Liver (tissue), 9 donors: ENCODE data around the gene DNAJC12. TPM values are rescaled to one million over a fixed set of nuclear protein-coding genes. Genes with fewer than 3 reads are reported as not detected.
"Not testable (repeated sequence)": the region's sequence is repeated elsewhere in the genome, so short reads cannot be mapped to it uniquely, and the experiment has no call there.

Source experiments
- DNase-seq: peaks from one replicate; pipeline ENCODE4 v3.0.0-alpha.2; 2017; ENCODE audit warnings: low spot score
- H3K27ac ChIP-seq, 2 donors: one replicate each; pipeline ENCODE4 v1.7.0; 2013; ENCODE audit warnings: inconsistent platforms in 2 of 2, low read length in 2 of 2, control low read depth in 1 of 2, low read depth in 1 of 2, mild to moderate bottlenecking in 1 of 2
- H3K27me3 ChIP-seq, 4 donors: one replicate each; pipeline versions ENCODE4 v1.6.1 to v1.7.0; 2013; ENCODE audit warnings: low read length in 3 of 4, inconsistent platforms in 1 of 4, mild to moderate bottlenecking in 1 of 4, moderate library complexity in 1 of 4; ENCODE audit not compliant: control insufficient read depth in 4 of 4, insufficient read depth in 4 of 4
- H3K36me3 ChIP-seq, 4 donors: one replicate each; pipeline versions ENCODE4 v1.6.1 to v1.7.0; 2013; ENCODE audit warnings: low read length in 3 of 4, mild to moderate bottlenecking in 3 of 4, low read depth in 1 of 4, moderate library complexity in 1 of 4; ENCODE audit not compliant: control insufficient read depth in 4 of 4, insufficient read depth in 3 of 4
- H3K4me1 ChIP-seq, 4 donors: one replicate each; pipeline versions ENCODE4 v1.6.1 to v1.7.0; 2013; ENCODE audit warnings: low read length in 3 of 4, mild to moderate bottlenecking in 3 of 4, moderate library complexity in 1 of 4; ENCODE audit not compliant: control insufficient read depth in 4 of 4, insufficient read depth in 4 of 4
- H3K4me3 ChIP-seq, 3 donors: one replicate each; pipeline versions ENCODE4 v1.6.1 to v1.7.0; 2013; ENCODE audit warnings: low read length in 3 of 3, control low read depth in 1 of 3, low read depth in 1 of 3, mild to moderate bottlenecking in 1 of 3
- H3K9ac ChIP-seq, 2 donors: one replicate each; pipeline ENCODE4 v1.7.0; 2013; ENCODE audit warnings: low read length in 2 of 2, mild to moderate bottlenecking in 2 of 2, moderate library complexity in 2 of 2, control low read depth in 1 of 2, low read depth in 1 of 2
- H3K9me3 ChIP-seq, 4 donors: one replicate each; pipeline versions ENCODE4 v1.6.1 to v1.7.0; 2013; ENCODE audit warnings: low read length in 3 of 4; ENCODE audit not compliant: control insufficient read depth in 4 of 4
- EGR1 ChIP-seq, 2 donors: IDR thresholded peaks; 2 replicates each; pipeline ENCODE4 v1.6.1; 2016 to 2018; ENCODE audit warnings: antibody characterized with exemption in 2 of 2, low read depth in 2 of 2
- FOXA2 ChIP-seq: IDR thresholded peaks from 2 replicates; pipeline ENCODE4 v1.6.1; 2016; ENCODE audit warnings: antibody characterized with exemption
- GABPA ChIP-seq, 2 donors: IDR thresholded peaks in 1 of 2; conservative IDR thresholded peaks in 1 of 2; 2 replicates each; pipeline ENCODE4 v1.6.1; 2016; ENCODE audit warnings: antibody characterized with exemption in 2 of 2, mild to moderate bottlenecking in 1 of 2, moderate library complexity in 1 of 2
- HNF4A ChIP-seq, 2 donors: conservative IDR thresholded peaks; 2 replicates each; pipeline ENCODE4 v1.6.1; 2016; ENCODE audit warnings: antibody characterized with exemption in 2 of 2, mild to moderate bottlenecking in 2 of 2
- HNF4G ChIP-seq: IDR thresholded peaks from 2 replicates; pipeline ENCODE4 v1.6.1; 2016; ENCODE audit warnings: antibody characterized with exemption
- JUND ChIP-seq, 2 donors: IDR thresholded peaks; 2 replicates each; pipeline ENCODE4 v1.6.1; 2016; ENCODE audit warnings: antibody characterized with exemption in 2 of 2
- NR2F2 ChIP-seq: IDR thresholded peaks from 2 replicates; pipeline ENCODE4 v1.6.1; 2016; ENCODE audit warnings: antibody characterized with exemption
- RAD21 ChIP-seq, 2 donors: IDR thresholded peaks; 2 replicates each; pipeline ENCODE4 v1.6.1; 2016; ENCODE audit warnings: antibody characterized with exemption in 2 of 2, mild to moderate bottlenecking in 2 of 2
- RXRA ChIP-seq, 2 donors: IDR thresholded peaks; 2 replicates each; pipeline ENCODE4 v1.6.1; 2017 to 2018; ENCODE audit warnings: antibody characterized with exemption in 2 of 2, mild to moderate bottlenecking in 1 of 2
- SP1 ChIP-seq: IDR thresholded peaks from 2 replicates; pipeline ENCODE4 v1.6.1; 2018; ENCODE audit warnings: antibody characterized with exemption, mild to moderate bottlenecking
- TAF1 ChIP-seq: conservative IDR thresholded peaks from 2 replicates; pipeline ENCODE4 v1.6.1; 2016; ENCODE audit warnings: antibody characterized with exemption, mild to moderate bottlenecking
- WGBS: extraction: QIAGEN DNeasy Blood & Tissue Kit; methylation state at CpG from one replicate; pipeline ENCODE4 v1.1.7; 2013; 5-methylcytosine and 5-hydroxymethylcytosine counted together
- polyA plus RNA-seq, 2 donors: library from polyadenylated mRNA; stranded (reverse) in 1 of 2; unstranded in 1 of 2; fragments of 200-250 nt in 1 of 2; fragments of >200 nt in 1 of 2; fragmentation: Nextera tagmentation in 1 of 2; extraction: Ambion mirVana in 1 of 2; gene quantifications; one replicate each; pipeline versions ENCODE4 v1.2.1 to v1.2.3, GENCODE V29; 2013 to 2015
- total RNA-seq, 2 donors: library from RNA; depleted of rRNA; stranded (reverse); fragments of >200 nt; gene quantifications; one replicate each; pipeline ENCODE4 v1.2.3, GENCODE V29; 2014
- TF ChIP-seq, protein P1 (sequence below): IDR thresholded peaks from 2 replicates; pipeline ENCODE4 v1.6.1; 2016; ENCODE audit warnings: antibody characterized with exemption
- TF ChIP-seq, protein P2 (sequence below): IDR thresholded peaks from 2 replicates; pipeline ENCODE4 v1.6.1; 2016; ENCODE audit warnings: antibody characterized with exemption, mild to moderate bottlenecking
- TF ChIP-seq, protein P3 (sequence below): fragments of 150-350 bp; IDR thresholded peaks from 2 replicates; pipeline ENCODE4 v1.5.1; 2017; ENCODE audit warnings: improper control_type of control experiment, low read depth, low read length; ENCODE audit not compliant: missing input control
- TF ChIP-seq, protein P4 (sequence below): IDR thresholded peaks from 2 replicates; pipeline ENCODE4 v1.6.1; 2016; ENCODE audit warnings: antibody characterized with exemption
- donor health status: healthy.
- donor health status: healthy.
- donor health status: healthy.
- donor health status: healthy.
- donor health status: healthy.

Gene DNAJC12
- total and polyA plus RNA-seq, 4 donors = 16.4 to 51.3 (median 32.8) TPM

DNA sequence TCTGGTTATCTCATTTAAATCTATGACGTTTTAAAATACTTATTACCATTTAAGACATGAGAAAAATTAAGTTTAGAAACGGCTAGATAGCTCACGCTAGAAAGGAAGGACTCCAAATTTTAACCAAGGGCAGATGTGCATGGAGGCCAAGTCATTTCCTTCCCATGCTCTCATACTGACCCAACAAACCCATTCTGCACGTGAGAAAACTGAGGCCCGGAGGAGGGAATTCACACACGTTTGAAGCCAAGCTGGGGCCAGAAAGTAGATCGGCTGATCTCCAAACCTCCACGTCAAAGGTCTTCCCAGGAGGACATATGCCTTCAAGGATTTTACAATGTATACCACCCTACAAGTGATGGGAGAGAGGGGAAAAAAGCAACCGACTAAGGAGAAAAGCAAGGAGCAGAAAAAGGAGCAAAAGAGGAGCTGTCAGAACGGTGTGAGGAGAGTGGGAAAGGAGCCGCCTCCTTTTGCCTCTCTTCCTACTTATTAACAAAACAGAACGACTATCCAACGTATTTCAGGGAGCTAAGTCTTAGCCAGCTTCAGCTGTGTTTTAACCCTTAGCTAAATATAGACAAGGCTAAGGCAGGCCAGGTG lies 45.8 kb upstream of the DNAJC12 start:
- no peak for DNase-seq
- TF ChIP-seq, protein P1, sequence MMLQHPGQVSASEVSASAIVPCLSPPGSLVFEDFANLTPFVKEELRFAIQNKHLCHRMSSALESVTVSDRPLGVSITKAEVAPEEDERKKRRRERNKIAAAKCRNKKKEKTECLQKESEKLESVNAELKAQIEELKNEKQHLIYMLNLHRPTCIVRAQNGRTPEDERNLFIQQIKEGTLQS = no peak
- TF ChIP-seq JUND (IDR thresholded peaks at IDR 0.05) = no peak
- TF ChIP-seq TAF1 = no peak
- TF ChIP-seq SP1 = no peak
- TF ChIP-seq EGR1 (IDR thresholded peaks at IDR 0.05; ENCODE audit: low read depth in 2 of 2) = no peak
- TF ChIP-seq FOXA2 = no peak
- Histone ChIP-seq H3K4me1 (peaks cover 0 to 14% (median 11%) of the 10 kb centered on the region in 4 donors), H3K9ac (peak overlapping the region; percentile 67 to 82), H3K36me3 (peaks cover 0 to 9% (median 5%) of the 10 kb centered on the region in 4 donors), H3K27ac (peak overlapping the region; percentile 63 to 90), H3K9me3 (no peaks in the 10 kb centered on the region), H3K27me3 (no peaks in the 10 kb centered on the region), H3K4me3 (peak overlapping the region; percentile 39 to 99 (median 68))
- 24% methylated on average over 13 of the region's 13 CpGs for WGBS

DNA sequence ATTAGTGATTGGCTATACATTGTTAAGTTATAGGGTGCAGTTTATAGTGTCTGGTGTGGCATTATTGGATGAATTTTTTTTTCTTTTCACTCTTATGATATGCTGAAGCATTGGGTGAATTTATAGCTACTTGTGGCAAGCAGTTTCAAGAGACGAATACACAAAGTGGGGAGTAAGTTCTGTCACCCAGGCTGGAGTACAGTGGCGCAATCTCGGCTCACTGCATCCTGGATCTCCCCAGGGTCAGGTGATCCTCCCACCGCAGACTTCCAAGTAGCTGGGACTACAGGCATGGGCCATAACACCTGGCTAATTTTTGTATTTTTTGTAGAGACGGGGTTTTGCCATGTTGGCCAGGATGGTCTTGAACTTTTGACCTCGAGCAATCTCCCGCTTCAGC lies 40.1 kb upstream of the DNAJC12 start:
- no peak overlapping the region for H3K4me3 ChIP-seq
- H3K4me1 ChIP-seq = no peaks in the 10 kb centered on the region
- no peak overlapping the region for H3K9ac ChIP-seq
- H3K36me3 ChIP-seq = no peaks in the 10 kb centered on the region
- no peak for DNase-seq
- H3K27ac ChIP-seq = no peak overlapping the region
- no peaks in the 10 kb centered on the region for H3K9me3 ChIP-seq
- WGBS = 96% methylated on average over 7 of the region's 7 CpGs
- TF ChIP-seq GABPA (IDR thresholded peaks at IDR 0.05 in 1 of 2, conservative IDR thresholded peaks at IDR 0.05 in 1 of 2) (no peak), TAF1 (no peak), RXRA (IDR thresholded peaks at IDR 0.05) (no peak), NR2F2 (no peak), SP1 (no peak), EGR1 (IDR thresholded peaks at IDR 0.05; ENCODE audit: low read depth in 2 of 2) (no peak), HNF4A (conservative IDR thresholded peaks at IDR 0.05) (no peak), RAD21 (IDR thresholded peaks at IDR 0.05) (no peak), FOXA2 (no peak), HNF4G (no peak)
- TF ChIP-seq, protein P2, sequence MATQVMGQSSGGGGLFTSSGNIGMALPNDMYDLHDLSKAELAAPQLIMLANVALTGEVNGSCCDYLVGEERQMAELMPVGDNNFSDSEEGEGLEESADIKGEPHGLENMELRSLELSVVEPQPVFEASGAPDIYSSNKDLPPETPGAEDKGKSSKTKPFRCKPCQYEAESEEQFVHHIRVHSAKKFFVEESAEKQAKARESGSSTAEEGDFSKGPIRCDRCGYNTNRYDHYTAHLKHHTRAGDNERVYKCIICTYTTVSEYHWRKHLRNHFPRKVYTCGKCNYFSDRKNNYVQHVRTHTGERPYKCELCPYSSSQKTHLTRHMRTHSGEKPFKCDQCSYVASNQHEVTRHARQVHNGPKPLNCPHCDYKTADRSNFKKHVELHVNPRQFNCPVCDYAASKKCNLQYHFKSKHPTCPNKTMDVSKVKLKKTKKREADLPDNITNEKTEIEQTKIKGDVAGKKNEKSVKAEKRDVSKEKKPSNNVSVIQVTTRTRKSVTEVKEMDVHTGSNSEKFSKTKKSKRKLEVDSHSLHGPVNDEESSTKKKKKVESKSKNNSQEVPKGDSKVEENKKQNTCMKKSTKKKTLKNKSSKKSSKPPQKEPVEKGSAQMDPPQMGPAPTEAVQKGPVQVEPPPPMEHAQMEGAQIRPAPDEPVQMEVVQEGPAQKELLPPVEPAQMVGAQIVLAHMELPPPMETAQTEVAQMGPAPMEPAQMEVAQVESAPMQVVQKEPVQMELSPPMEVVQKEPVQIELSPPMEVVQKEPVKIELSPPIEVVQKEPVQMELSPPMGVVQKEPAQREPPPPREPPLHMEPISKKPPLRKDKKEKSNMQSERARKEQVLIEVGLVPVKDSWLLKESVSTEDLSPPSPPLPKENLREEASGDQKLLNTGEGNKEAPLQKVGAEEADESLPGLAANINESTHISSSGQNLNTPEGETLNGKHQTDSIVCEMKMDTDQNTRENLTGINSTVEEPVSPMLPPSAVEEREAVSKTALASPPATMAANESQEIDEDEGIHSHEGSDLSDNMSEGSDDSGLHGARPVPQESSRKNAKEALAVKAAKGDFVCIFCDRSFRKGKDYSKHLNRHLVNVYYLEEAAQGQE = no peak
- TF ChIP-seq, protein P3, sequence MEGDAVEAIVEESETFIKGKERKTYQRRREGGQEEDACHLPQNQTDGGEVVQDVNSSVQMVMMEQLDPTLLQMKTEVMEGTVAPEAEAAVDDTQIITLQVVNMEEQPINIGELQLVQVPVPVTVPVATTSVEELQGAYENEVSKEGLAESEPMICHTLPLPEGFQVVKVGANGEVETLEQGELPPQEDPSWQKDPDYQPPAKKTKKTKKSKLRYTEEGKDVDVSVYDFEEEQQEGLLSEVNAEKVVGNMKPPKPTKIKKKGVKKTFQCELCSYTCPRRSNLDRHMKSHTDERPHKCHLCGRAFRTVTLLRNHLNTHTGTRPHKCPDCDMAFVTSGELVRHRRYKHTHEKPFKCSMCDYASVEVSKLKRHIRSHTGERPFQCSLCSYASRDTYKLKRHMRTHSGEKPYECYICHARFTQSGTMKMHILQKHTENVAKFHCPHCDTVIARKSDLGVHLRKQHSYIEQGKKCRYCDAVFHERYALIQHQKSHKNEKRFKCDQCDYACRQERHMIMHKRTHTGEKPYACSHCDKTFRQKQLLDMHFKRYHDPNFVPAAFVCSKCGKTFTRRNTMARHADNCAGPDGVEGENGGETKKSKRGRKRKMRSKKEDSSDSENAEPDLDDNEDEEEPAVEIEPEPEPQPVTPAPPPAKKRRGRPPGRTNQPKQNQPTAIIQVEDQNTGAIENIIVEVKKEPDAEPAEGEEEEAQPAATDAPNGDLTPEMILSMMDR = no peak
- TF ChIP-seq, protein P4, sequence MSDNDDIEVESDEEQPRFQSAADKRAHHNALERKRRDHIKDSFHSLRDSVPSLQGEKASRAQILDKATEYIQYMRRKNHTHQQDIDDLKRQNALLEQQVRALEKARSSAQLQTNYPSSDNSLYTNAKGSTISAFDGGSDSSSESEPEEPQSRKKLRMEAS = no peak
- no peaks in the 10 kb centered on the region for H3K27me3 ChIP-seq

DNA sequence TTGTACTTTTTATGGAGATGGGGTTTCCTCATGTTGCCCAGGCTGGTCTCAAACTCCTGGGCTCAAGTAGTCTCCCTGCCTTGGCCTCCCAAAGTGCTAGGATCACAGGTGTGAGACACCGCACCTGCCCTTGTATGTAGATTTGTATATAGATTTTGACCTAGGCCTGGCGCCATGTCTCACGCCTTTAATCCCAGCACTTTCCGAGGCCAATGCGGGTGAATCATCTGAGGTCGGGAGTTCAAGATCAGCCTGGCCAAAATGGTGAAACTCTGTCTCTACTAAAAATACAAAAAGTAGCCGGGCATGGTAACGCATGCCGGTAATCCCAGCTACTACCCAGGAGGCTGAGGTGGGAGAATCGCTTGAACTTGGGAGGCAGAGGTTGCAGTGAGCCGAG lies 39.4 kb upstream of the DNAJC12 start:
- H3K9ac ChIP-seq, H3K4me1 ChIP-seq, DNase-seq, H3K27me3 ChIP-seq, H3K9me3 ChIP-seq, H3K27ac ChIP-seq, H3K4me3 ChIP-seq, H3K36me3 ChIP-seq: not testable (repeated sequence)
- WGBS = 96% methylated on average over 11 of the region's 11 CpGs
